Measurements from ENCODE around the gene POU6F2.

The POU6F2 gene

DNA sequence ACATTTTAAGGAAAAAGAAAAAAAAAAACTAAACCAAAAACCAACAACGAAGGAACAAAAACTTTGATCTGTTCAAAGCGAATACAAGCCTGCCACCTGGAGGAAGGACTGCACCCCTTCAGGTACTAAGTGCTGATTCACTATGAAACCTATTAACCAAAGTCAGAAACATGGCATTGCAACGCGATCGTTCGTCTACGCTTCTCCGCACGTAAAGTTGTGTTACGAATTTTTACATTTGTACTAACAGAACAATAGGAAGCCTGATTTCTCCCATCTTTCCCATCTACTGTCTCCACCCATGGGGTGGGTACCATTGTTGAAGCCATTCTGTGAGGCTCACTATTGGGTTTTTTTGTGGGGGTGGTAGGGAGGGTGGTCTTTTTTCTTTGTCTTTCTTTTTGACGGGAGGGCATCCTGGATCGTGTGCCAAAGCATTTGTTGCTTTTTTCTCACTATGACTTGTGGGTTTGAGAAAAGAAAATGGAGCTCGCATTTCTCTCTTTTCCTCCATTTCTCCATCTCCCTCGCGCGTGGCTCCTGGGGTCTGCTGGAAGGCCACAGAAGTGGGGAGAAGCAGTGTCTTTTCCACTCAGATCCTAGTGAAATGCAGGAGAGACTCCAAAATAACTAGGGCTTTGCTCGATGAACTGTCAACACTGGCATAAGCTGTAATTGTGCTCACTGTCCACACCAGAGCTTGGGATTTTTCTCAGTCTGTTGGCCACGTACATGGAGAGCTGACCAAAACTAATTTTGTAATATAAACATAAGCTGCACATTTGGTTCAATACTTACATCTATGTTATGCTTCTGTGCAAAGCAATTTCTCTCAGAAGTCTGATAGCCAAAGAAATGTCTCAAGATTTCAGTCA, 487.6 kb downstream of the POU6F2 start:
- DNase-seq, result peak in 1 of 2 donors; percentile 14

- no peak for DNase-seq
Measured at GRCh38 chr7:39468261-39468660, 490.6 kb downstream of the POU6F2 start.

DNA sequence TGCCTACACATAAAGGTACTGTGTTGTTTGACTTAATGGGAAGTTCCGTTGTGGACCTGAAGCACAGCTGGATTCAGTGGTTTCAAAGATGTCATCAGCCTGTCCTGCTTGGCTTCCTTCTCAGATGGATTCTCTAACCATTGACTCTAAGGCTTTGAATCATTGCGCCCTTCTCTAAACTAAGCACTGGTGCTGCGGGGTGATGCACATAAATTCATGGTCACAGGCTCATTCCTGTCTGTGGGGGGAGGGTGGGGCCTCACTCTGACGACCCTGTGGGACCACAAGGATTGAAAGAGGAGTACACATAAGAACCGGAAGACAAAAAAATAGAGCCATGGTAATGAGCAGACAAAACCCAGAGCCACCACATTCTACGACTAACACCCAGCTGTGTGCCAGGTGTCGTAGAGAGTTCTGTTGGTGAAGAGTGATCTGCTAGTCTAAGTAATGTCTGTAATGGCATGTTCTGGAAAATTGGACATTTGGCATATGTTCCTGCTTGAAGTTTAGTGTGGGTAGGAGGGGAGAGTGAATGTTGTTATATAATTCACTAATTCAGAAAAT, 491.2 kb downstream of the POU6F2 start:
- no peak for DNase-seq

- DNase-seq, result no peak
Measured at GRCh38 chr7:39480901-39481300, 503.2 kb downstream of the POU6F2 start.

DNA sequence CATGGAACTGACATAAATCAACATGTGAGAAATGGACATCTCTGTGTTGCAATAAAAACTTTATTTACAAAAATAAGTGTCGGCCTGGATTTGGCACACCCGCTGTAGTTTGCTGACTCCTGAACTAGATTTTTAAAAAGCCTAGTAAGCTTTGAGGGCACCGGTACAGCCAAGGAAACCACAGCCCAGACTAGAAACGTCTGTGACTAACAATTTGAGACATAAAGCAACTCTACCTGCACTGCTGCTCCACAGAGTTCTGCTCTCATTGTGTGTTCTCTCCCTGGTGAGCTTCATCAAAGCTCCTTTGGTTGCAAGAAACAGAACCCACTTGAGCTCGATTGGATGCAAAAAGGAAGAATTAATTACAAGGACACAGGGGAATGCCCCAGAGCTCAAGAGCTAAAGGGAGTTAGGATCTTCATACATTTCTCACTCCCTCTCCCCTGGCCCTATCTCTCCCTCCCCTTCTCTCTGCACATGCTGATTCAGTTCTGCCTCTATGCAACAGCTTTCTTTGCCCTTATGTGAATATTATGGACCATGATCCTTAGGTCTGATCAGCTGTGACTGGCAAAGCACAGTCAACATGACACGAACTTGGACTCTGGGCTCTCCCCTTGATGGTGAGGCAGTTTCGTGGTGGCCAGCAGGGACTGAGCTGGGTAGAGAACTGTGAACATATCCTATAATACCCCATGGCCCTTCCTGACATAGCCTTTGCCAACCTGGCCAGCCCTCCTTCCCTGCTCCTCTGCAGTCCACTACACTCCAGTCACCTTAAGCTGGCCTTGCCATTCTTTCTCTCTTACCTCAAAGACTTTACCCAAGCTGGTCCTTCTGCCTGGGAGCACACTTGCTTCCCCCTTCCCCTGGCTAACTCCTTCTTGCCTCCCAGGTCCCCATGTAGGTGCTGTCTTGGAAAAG, 511.0 kb downstream of the POU6F2 start:
- no peak for DNase-seq

DNA sequence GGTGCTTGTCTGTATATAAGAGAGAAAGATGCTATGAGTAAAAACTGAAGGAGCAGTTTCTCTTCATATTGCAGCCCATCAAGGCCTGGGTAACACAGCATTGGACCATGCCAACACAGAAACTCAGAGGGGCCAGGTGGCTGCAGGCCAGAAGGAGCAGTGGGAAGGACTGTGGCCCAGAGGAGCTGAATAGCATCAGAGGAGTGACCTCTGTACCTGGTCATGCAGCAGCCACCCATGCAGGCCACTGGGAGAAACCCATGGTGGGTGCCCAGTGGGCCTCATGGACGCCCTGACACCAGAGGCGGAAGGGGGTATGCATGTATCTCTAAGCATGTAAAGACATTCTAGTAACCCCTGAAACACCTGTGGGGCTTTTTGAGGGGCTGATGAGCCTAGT, 512.6 kb downstream of the POU6F2 start:
- DNase-seq, result no peak

- DNase-seq, result no peak
Measured at GRCh38 chr7:39493934-39494333, 516.2 kb downstream of the POU6F2 start.

DNA sequence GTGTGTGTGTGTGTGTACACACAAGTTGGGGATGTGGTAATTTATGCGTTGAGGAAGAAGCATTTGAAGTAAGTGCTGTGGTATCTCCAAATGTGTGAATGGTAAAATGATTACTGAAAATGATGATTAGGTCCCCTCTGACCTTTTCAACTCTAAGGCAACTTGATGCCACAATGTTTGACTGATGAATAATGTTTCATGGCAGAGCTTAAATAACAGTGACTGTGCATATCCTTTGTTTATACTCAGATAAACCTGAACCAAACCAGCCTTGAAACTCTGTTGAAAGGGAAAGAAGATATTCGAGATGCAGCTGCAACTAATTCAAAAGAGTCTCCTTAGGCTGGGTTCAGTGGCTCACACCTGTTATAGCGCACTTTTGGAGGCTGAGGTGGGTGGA, 523.6 kb downstream of the POU6F2 start:
- no peak for DNase-seq

DNA sequence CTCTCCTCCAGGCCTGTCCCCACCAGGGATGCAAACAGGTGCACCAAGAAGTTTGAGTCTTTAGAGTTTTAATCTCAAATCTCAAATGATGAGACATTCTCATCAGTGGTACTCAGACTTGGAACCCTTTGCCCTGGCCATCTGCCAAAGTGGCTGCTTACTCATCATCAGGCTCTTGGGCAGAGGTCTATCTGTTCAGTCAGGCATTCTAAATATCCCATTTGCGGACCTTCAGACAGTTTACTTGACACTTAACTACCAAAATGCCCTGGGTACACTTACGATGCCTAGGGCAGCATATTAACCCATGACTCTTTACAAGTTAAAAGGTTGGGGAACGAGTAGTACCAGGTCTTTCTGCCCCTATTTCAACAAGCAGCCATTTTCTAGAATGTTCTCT, 527.3 kb downstream of the POU6F2 start:
- DNase-seq, result no peak

DNA sequence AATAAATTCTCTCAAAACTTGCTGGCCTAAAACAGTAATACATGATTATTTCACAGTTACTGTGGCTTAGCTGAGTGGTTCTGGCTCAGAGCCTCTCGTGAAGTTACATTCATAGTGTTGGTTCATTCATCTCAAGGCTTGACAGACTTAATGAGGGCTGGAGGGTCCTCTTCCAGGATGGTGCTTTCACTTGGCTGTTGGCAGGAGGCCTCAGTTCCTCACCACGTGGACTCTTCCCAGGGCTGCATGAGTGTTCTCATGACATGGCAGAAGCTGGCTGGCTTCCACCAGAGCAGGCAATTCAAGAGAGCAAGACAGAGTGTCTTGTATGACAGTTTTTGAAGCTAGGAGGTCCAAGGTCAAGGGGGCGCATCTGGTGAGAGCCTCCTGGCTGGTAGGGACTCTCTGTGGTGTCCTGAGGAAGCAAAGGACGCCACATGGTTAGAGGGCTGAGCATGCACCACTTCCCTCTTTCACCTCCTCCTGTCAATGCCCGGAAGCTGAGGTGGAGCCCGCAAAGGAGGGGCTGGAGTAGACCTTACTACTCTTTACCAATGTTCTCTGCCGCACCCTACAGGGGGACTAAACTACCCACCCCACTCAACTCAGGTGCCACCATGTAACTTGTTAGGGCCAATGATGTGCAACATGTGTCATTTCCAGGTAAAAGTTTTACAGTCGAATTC, 530.3 kb downstream of the POU6F2 start:
- DNase-seq, result no peak

DNA sequence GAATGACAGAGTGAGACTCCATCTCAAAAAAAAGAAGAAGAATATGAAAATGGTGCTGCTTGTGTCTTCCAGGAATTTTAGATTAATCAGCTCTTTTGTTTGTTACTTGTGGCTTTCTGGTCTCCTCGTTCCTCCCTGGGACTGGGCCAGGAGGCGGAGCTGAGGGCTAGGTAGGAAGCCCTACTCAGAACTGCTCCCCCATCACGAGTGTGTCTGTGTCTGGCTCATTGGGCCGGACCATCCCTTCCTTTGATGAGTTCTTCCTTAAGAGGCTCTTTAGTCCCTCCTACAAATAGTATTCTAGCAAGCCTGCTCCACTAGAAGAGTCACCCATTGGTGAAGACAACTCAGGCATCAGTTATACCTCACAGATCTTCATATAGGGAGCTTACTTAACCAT, 531.7 kb downstream of the POU6F2 start:
- no peak for DNase-seq

DNA sequence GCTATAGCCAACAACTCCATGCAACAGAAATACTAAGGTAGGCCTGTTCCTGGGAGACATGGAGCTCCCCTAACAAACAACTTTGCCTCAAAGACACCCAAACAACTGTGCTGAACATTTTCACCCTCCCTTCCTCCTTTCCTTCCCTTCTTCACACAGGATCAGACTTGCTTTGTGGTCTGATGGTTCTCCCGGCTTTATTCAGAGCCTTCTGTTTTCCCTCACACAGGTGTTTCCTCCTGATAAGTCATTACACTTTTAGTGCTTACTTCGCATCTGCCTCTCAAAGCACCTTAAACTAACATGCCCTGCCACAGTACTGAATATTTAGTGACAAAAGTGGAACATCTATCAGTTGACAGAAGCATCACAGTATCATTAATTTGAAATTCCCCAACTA, 532.2 kb downstream of the POU6F2 start:
- DNase-seq, result no peak

DNA sequence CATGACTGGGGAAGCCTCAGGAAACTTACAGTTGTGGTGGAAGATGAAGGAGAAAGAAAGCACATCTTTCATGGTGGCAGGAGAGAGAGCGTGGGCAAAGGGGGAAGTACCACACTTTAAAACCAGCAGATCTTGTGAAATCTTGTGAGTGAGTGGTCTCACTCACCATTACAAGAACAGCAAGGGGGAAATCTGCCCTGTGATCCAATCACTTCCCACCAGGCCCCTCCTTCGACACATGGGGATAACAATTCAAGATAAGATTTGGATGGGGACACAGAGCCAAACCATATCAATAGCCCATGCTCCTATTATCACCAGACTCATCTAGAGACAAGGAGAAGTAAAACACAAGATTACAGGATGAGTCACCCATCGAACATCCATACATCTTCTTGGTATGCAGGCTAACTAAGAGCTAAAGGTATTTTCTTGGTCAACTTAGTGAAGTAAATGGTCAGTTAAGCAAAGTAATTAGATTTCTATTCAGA, 533.2 kb downstream of the POU6F2 start:
- no peak for DNase-seq

DNA sequence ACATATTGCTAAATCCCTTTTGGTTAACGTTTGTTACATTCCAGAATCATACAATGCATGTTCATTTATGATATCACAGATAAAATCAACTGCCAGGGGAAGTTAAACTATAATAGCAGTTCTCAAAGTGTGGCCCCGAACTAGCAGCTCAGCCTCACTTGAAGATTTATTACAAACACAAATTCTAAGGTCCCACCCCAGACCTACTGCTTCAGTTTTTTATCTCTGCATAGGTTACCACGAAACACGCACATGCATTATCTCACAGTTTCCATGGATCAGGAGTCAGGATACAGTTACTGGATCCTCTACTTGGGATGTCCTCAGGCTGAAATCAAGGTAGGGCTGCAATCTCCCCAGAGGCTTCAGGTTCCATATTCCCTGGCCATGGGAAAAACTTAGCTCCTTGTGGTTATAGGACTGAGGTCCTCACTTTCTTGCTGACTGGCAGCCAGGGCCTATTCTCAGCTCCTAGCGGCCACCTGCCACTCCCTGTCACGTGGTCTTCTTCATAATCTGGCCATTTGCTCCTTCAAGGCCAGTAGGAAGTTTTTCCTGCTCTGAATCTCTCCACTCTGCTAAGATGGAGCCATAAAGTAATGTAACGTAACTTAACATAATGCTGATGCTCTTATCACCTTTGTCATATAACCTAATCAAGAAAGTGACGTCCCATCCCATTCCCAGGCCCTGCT, 538.0 kb downstream of the POU6F2 start:
- no peak for DNase-seq

DNA sequence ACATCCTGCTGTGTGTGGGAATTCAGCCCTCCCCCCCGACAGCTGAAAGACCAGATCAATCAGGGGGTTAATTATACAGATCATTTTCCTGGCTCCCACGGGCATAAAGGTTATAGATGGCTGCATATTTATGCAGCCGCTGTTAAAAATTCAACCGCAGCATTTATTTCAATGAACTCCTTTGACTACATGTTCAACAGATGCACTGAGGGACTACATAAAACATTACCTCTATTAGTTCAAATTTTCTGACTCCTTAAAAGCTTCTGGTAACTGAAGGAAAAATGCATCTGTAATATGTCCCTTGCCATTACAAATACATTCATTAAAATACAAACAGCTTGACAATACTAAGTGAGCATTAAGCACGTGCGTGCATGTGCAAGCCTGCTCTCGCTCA, 538.8 kb downstream of the POU6F2 start:
- DNase-seq, result no peak

DNA sequence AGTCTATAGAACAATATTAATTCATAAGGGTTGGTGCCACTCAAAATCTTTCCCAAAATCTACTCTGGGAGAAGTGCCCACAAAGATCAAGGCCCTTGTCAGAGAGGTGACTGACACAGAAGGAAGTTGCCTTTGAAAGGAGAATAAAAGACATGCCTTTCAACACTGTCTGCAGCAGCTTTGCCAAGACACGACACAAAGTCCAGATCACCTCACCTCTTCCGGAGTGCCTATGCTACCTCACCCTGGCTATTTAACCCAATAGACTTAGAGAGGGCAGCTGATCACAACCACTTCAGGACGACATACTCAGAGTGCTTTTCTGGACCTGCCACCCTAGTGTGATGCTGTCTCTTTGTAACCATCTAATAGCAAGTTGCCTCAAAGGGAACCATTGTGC, 539.5 kb downstream of the POU6F2 start:
- DNase-seq, result no peak

Data from activated CD4-positive, alpha-beta T cell treated with anti-CD3 and anti-CD28 coated beads for 4 hours (primary cell).